ENCODE results near the gene FAIM2.

The FAIM2 gene

GRCh38 chr12:49819786-49820185, 83.9 kb downstream of the FAIM2 start:
- no peak for DNase-seq

- DNase-seq: no peak
These were observed 85.3 kb downstream of the FAIM2 start for GRCh38 chr12:49818241-49818895.
